Measurements from ENCODE around the gene OR6N2.

OR6N2 gene

GRCh38 chr1:158752155-158752712 is 28.8 kb downstream of the OR6N2 start:
- no peak for DNase-seq

DNA sequence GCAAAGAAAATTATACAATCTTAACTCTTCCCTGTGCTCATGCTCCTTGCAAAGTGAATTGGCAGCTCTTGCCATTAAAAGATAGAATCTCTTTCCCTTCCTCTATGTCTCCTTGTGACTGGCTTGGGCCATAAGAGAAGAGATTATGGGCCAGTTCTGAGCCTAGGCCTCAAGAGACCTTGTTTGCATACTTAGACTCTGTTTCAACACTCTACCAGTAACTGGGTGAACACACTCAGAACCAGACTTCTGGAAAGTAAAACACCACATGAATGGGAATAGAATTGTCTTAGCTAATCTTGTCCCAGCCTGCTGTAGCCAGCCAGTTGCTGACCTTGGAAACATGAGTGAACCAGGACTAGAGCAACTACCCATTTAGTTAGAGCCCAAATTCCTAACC is 45.2 kb downstream of the OR6N2 start:
- no peak for DNase-seq

DNA sequence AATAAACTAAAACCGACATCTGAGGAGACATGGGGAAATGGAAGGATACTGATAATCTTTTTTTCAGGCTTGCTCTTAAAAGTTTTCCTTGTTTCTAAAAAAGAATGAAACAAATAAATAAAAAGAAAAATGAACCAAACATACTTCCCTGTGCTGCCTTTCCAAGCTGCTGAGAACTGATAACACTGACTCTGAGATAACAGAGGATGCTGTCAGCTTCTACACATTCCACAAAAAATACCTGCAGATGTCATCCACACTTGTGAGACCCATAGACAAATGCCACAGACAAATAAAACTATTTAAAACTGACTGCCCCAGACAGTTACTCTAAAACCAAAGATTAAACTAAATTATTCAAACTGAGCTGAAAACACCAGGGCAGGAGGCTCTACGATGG is 48.5 kb downstream of the OR6N2 start:
- no peak for DNase-seq

- DNase-seq: no peak
These were observed 49.3 kb downstream of the OR6N2 start for GRCh38 chr1:158731707-158732106.

DNA sequence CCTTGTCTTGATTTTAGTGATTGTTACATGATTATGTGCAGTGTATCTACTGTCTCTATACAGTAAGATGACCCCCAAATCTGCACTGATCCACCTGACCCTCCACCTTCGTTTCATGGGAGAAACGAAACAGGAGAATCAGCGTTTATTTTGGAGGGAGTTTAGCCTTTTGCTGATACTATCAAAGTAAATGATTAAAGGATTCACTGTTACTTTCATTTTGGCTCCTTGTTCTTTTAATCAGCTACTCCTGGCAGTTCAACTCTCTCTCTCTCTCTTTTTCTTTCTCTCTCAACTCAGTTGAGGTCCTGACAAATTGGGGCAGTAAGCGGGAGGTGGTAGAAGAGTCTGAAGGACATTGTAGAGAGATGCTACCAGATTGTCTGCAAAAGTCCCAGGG is 50.6 kb downstream of the OR6N2 start:
- no peak for DNase-seq

DNA sequence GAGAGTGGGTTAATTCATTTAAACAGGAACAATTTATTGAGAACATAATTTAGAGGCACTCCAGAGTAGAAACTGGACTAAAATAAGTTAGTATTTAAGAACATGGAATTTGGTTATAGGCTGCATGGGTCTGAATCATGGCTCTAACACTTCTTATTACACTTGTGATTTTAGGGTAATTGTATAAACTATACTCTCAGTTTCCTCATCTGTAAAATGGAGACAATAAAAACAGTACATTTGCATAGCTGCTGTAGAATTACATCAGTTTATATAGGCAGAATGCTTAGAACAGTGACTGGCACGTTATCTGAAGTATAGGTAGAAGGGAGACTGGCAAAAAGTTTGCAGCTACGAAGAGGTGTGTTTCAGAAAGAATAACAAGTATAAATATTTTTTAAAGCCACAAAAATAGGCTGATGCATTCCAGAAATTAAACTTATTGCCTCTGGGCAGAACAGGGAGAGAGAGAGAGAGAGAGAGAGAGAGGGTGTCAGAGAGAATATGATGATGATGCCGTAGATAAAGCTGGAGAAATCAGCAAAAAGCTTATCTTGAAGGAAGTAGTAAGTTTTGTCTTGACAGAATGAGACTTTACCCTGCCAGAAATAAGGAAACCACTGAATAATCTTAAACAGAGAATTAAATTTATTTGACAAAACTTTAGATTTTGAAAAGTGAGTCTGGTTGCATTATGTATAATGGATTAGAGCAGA is 52.3 kb downstream of the OR6N2 start:
- no peak for DNase-seq

DNA sequence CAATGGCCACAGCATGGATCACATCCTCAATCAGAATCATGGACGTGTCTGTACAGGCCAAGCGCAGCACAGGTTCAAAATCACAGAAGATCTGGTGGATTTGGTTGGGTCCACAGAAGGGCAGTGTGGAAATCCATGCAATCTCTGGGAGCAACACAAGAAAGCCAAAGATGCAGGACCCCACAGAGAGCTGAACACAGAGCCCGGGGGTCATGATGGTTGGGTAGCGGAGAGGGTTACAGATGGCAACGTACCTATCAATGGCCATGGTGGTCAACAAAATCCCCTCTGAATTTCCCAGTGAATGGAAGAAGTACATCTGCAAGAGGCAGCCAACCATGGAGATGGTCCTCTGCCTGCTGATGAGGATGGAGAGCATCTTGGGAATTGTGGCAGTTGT is 56.6 kb downstream of the OR6N2 start:
- no peak for DNase-seq

Data from SIG-M5 (cell line).